ENCODE results near the gene RGS12. TPM values are rescaled to one million over a fixed set of nuclear protein-coding genes. Genes with fewer than 3 reads are reported as not detected.

RGS12 gene
- total and polyA plus RNA-seq, 2 experiments from 2014 or later, result 9.3 to 13.2 TPM

DNA sequence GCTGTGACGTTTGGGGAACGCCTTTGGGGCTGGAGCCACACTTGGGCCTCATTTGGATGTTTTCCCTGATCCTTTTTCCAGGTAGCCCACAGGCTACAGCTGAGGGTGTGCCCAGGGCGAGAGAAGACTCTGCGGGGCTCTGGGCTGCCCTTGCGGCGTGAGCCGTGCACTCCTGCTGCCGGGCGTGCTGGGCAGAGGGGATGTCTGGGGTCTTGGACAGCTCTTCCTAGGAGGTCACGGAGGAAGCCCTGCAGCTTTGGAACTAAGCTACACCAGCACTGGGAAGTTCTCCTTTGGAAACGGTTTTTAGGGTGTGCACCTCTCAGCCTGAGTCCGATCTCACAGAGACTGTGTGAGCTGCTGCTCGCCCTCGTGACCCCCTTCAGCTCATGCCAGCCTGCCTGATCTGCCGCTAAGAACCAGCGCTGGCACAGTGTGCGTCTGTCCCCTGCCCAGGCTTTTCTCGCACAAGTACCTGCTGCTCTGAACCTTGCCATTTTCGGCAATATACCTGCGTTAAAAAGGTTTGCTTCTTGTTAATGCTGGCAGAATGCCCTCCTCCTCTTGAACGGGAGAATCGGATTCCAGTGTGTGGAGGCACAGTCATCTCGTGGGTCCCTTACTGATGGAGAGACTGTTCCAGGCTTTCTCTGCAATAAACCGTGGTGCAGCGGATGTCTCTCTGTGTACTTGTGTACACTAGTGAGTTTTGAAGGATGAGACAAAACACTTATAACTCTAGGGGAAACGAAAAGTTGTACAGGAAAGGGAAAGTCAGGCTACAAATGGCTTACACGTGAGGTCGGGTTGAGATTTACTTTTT is 29.6 kb upstream of the RGS12 start:
- WGBS, 2 experiments (ENCODE audit: low coverage in 1 of 2, low lambda C conversion rate in 2 of 2, missing lambda C conversion rate in 2 of 2), result 74 to 75% methylated on average over 28 of the region's 28 CpGs
- TF ChIP-seq EZH2 (IDR thresholded peaks at IDR 0.05; ENCODE audit: insufficient read depth, poor library complexity, severe bottlenecking) (no peak), EZH2phosphoT487 (IDR thresholded peaks at IDR 0.05; ENCODE audit: insufficient read depth, low read depth) (no peak)
- H3K4me1 ChIP-seq (ENCODE audit: insufficient read depth), result no peaks in the 10 kb centered on the region
- H3F3A ChIP-seq (ENCODE audit: insufficient read depth), result no peaks in the 10 kb centered on the region
- in situ Hi-C loops (cut with MboI), result no loop called here
- no peak for DNase-seq
- no peaks in the 10 kb centered on the region for H3K9me2 ChIP-seq (ENCODE audit: insufficient read depth)
- H3K27ac ChIP-seq, result no peak overlapping the region
- H3K27me3 ChIP-seq (replicated peaks; ENCODE audit: insufficient read depth), result no peaks in the 10 kb centered on the region
- H3K9me3 ChIP-seq (ENCODE audit: low read depth), result no peaks in the 10 kb centered on the region
- no peak overlapping the region for H3K4me3 ChIP-seq
- no peaks in the 10 kb centered on the region for H4K20me1 ChIP-seq (ENCODE audit: insufficient read depth)
- H3K4me2 ChIP-seq (ENCODE audit: unreplicated experiment), result no peak overlapping the region
- no peaks in the 10 kb centered on the region for H3K36me3 ChIP-seq (ENCODE audit: low read depth)
- H3K9ac ChIP-seq, result no peak overlapping the region
- H2AFZ ChIP-seq, result no peak overlapping the region
- H3K79me2 ChIP-seq (ENCODE audit: insufficient read depth), result no peaks in the 10 kb centered on the region

DNA sequence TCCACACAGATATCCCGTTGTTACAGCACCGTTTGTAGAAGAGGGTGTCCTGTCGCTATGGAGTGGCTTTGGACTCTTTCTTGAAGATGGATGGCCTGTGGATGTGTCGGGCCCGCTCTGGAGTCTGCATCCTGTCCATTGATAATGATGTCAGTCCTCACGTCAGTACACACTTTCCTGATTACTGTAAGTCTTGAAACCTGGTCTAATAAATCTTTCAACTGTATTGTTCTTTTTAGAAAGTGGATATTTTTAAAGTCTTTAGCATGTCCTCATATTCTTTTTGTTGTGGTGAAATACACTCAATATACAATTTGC is 29.0 kb upstream of the RGS12 start:
- in situ Hi-C loops (cut with MboI), result no loop called here
- H3K4me3 ChIP-seq, result no peak overlapping the region
- H3F3A ChIP-seq (ENCODE audit: insufficient read depth), result no peaks in the 10 kb centered on the region

DNA sequence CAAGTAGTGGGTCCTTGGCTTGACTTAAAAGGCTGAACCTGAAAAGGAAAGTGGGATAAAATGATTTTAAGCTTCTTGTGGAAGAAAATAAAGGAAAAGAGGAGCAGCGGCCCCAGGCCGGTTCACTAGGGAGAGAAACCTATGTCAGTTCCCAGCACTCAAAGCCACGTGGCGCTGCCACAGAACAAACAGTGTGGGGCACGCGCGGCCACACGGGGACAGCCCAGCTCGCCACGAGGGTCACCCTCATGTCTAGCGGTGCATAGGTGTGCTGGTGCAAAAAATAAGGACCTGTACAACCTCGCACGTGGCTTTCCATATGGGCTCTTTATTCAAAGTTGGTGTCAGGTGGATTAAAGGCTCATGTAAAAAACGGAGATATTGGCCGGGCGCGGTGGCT is 26.7 kb upstream of the RGS12 start:
- no peak overlapping the region for H3K9ac ChIP-seq
- H3K4me3 ChIP-seq, result no peak overlapping the region
- no peak overlapping the region for H3K4me2 ChIP-seq (ENCODE audit: unreplicated experiment)
- no peak overlapping the region for H3K27ac ChIP-seq
- no peaks in the 10 kb centered on the region for H3K9me2 ChIP-seq (ENCODE audit: insufficient read depth)
- in situ Hi-C loops (cut with MboI), result no loop called here
- H3K4me1 ChIP-seq (ENCODE audit: insufficient read depth), result no peaks in the 10 kb centered on the region
- no peaks in the 10 kb centered on the region for H4K20me1 ChIP-seq (ENCODE audit: insufficient read depth)
- TF ChIP-seq EZH2 (IDR thresholded peaks at IDR 0.05; ENCODE audit: insufficient read depth, poor library complexity, severe bottlenecking) (no peak), EZH2phosphoT487 (IDR thresholded peaks at IDR 0.05; ENCODE audit: insufficient read depth, low read depth) (no peak)
- H3K9me3 ChIP-seq (ENCODE audit: low read depth), result no peaks in the 10 kb centered on the region
- H3F3A ChIP-seq (ENCODE audit: insufficient read depth), result no peaks in the 10 kb centered on the region
- no peak overlapping the region for H2AFZ ChIP-seq
- WGBS, 2 experiments (ENCODE audit: low coverage in 1 of 2, low lambda C conversion rate in 2 of 2, missing lambda C conversion rate in 2 of 2), result 94 to 95% methylated on average over 17 of the region's 17 CpGs
- no peak for DNase-seq
- H3K79me2 ChIP-seq (ENCODE audit: insufficient read depth), result no peaks in the 10 kb centered on the region
- no peaks in the 10 kb centered on the region for H3K36me3 ChIP-seq (ENCODE audit: low read depth)
- no peaks in the 10 kb centered on the region for H3K27me3 ChIP-seq (replicated peaks; ENCODE audit: insufficient read depth)

More for the DNA sequence above, 29.0 kb upstream of the RGS12 start:
- Histone ChIP-seq H3K36me3 (ENCODE audit: low read depth) (no peaks in the 10 kb centered on the region), H3K27me3 (replicated peaks; ENCODE audit: insufficient read depth) (no peaks in the 10 kb centered on the region), H3K9me2 (ENCODE audit: insufficient read depth) (no peaks in the 10 kb centered on the region), H3K4me1 (ENCODE audit: insufficient read depth) (no peaks in the 10 kb centered on the region), H2AFZ (no peak overlapping the region), H3K9me3 (ENCODE audit: low read depth) (no peaks in the 10 kb centered on the region), H3K9ac (no peak overlapping the region), H3K79me2 (ENCODE audit: insufficient read depth) (no peaks in the 10 kb centered on the region), H3K27ac (no peak overlapping the region), H3K4me2 (ENCODE audit: unreplicated experiment) (no peak overlapping the region), H4K20me1 (ENCODE audit: insufficient read depth) (no peaks in the 10 kb centered on the region)
- 46 to 47% methylated on average over 6 of the region's 6 CpGs for WGBS, 2 experiments (ENCODE audit: low coverage in 1 of 2, low lambda C conversion rate in 2 of 2, missing lambda C conversion rate in 2 of 2)
- DNase-seq, result no peak
- no peak for TF ChIP-seq EZH2 (IDR thresholded peaks at IDR 0.05; ENCODE audit: insufficient read depth, poor library complexity, severe bottlenecking)
- no peak for TF ChIP-seq EZH2phosphoT487 (IDR thresholded peaks at IDR 0.05; ENCODE audit: insufficient read depth, low read depth)

DNA sequence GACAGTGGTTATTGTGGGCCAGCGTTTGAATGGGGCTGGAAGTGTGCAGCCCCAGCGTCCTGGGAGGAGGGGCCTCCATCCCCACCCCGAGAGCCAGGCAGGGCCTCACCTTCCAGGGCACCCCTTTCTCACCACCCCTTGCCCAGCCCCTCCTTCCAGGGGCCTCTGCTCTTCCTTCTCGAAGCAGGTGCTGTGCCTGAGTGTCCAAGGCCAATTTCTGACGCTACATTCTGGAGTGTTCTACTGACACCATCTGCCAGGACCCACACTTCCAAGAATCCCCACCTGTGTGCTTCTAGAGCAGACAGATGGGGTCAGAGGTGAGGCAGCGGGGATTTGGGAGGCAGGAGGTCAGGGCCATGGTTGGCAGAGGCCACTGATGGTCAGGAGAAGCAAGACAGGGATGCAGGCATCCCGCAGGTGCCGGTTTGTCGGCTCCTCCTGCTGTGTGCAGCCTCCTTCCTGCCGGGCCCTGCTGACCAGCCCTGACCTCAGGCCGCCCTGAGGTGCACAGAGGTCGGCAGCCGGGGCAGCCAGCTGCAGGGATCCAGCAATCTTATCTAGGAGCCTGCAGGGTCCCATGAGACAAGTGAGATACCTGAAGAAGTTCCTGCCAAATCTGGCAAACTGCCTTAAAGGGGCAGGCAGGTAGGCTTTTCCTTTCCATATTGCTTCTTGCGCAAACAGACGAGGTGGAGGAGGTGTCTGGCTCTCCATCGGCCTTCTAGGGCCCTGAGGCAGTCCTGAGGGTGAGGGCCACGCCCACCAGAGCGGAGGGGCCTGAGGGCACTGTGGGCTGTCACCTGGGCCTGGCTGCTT is 25.0 kb upstream of the RGS12 start:
- no peak overlapping the region for H3K9ac ChIP-seq
- no peak overlapping the region for H3K4me3 ChIP-seq
- no peaks in the 10 kb centered on the region for H3K36me3 ChIP-seq (ENCODE audit: low read depth)
- TF ChIP-seq EZH2 (IDR thresholded peaks at IDR 0.05; ENCODE audit: insufficient read depth, poor library complexity, severe bottlenecking) (no peak), EZH2phosphoT487 (IDR thresholded peaks at IDR 0.05; ENCODE audit: insufficient read depth, low read depth) (no peak)
- no peak overlapping the region for H2AFZ ChIP-seq
- no peaks in the 10 kb centered on the region for H3F3A ChIP-seq (ENCODE audit: insufficient read depth)
- no peak overlapping the region for H3K4me2 ChIP-seq (ENCODE audit: unreplicated experiment)
- 72 to 75% methylated on average over 17 to 18 of the region's 18 CpGs for WGBS, 2 experiments (ENCODE audit: low coverage in 1 of 2, low lambda C conversion rate in 2 of 2, missing lambda C conversion rate in 2 of 2)
- H3K79me2 ChIP-seq (ENCODE audit: insufficient read depth), result no peaks in the 10 kb centered on the region
- H3K27me3 ChIP-seq (replicated peaks; ENCODE audit: insufficient read depth), result peaks cover 8% of the 10 kb centered on the region; the same call in 1 of the 2 replicates
- H3K9me3 ChIP-seq (ENCODE audit: low read depth), result no peaks in the 10 kb centered on the region
- in situ Hi-C loops (cut with MboI), result no loop called here
- no peak overlapping the region for H3K27ac ChIP-seq
- no peaks in the 10 kb centered on the region for H4K20me1 ChIP-seq (ENCODE audit: insufficient read depth)
- no peak for DNase-seq
- no peaks in the 10 kb centered on the region for H3K4me1 ChIP-seq (ENCODE audit: insufficient read depth)
- no peaks in the 10 kb centered on the region for H3K9me2 ChIP-seq (ENCODE audit: insufficient read depth)

Data from GM23248 (cell line).